Thymus (tissue), 11 donors: ENCODE measurements around the gene PEX3. TPM values are rescaled to one million over a fixed set of nuclear protein-coding genes. Genes with fewer than 3 reads are reported as not detected.

Experiments used
- DNase-seq, 9 donors: peaks; one replicate each; pipeline ENCODE4 v3.0.0-alpha.2; 2013; ENCODE audit warnings: low spot score in 9 of 9, low read depth in 6 of 9, missing footprints in 1 of 9
- H3K27ac ChIP-seq, 2 donors: one replicate each; pipeline ENCODE4 v1.5.1; 2013; ENCODE audit warnings: control low read depth in 1 of 2, low read depth in 1 of 2, low read length in 1 of 2, mild to moderate bottlenecking in 1 of 2, moderate library complexity in 1 of 2
- H3K27me3 ChIP-seq, 2 donors: one replicate each; pipeline ENCODE4 v1.5.1; 2013; ENCODE audit warnings: low read length in 1 of 2; ENCODE audit not compliant: control insufficient read depth in 2 of 2, insufficient read depth in 1 of 2
- H3K36me3 ChIP-seq, 2 donors: one replicate each; pipeline ENCODE4 v1.5.1; 2013; ENCODE audit warnings: low read length in 1 of 2, mild to moderate bottlenecking in 1 of 2, moderate library complexity in 1 of 2; ENCODE audit not compliant: control insufficient read depth in 2 of 2, insufficient read depth in 2 of 2
- H3K4me1 ChIP-seq, 2 donors: one replicate each; pipeline ENCODE4 v1.5.1; 2013; ENCODE audit warnings: low read length in 2 of 2; ENCODE audit not compliant: control insufficient read depth in 2 of 2, insufficient read depth in 2 of 2
- H3K4me3 ChIP-seq, 2 donors: one replicate each; pipeline ENCODE4 v1.5.1; 2013; ENCODE audit warnings: low read length in 2 of 2, control low read depth in 1 of 2, mild to moderate bottlenecking in 1 of 2
- H3K9me3 ChIP-seq, 2 donors: one replicate each; pipeline ENCODE4 v1.5.1; 2013; ENCODE audit warnings: low read length in 1 of 2, mild to moderate bottlenecking in 1 of 2; ENCODE audit not compliant: control insufficient read depth in 2 of 2, insufficient read depth in 1 of 2
- whole genome bisulfite sequencing: extraction: QIAGEN DNeasy Blood & Tissue Kit; methylation state at CpG from one replicate; pipeline ENCODE4 v1.1.7; 2013; 5-methylcytosine and 5-hydroxymethylcytosine counted together
- polyA plus RNA-seq: library from polyadenylated mRNA; stranded (reverse); fragments of 200-250 nt; gene quantifications from one replicate; pipeline ENCODE4 v1.2.3, GENCODE V29; 2013
- total RNA-seq: library from RNA; stranded (reverse); fragments of 120-200 nt; gene quantifications from one replicate; pipeline ENCODE4 v1.2.4, GENCODE V29; 2013
- donor health status: healthy.

The PEX3 gene
- total and polyA plus RNA-seq, 2 donors = 19.4 to 21.5 TPM

DNA sequence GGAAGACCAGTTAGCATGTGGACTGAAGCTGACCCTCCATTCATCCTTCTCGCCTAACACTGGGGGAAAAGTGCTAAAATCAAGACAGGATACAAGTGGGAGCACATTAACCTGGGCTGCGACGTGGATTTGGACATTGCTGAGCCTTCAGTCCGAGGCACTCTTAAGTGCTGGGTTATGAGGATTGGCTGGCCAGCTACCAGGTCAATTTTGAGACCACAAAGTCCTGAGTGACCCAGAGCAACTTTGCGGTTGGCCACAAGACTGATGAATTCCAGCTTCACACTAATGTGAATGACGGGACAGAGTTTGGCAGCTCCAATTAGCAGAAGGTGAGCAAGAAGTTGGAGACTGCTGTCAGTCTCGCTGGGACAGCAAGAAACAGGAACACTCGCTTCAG, 40.2 kb downstream of the PEX3 start:
- WGBS = 98% methylated on average over 8 of the region's 8 CpGs
- H3K27me3 ChIP-seq = no peaks in the 10 kb centered on the region

DNA sequence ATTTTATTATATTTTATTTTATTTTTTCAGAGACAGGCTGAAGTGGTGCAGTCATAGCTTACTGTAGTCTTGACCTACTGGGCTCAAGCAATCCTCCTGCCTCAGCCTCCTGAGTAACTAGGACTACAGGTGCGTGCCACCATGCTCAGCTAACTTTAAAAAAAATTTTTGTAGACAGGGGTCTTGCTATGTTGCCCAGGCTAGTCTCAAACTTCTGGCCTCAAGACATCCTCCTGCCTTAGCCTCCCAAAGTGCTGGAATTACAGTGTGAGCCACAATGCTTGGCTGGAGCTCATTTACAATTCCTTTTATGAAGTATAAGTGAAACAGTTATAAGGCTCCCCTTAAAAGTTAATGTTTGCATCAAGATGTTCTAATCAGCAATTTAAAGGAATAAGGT, 46.4 kb downstream of the PEX3 start:
- Histone ChIP-seq H3K4me1 (peaks cover 4 to 5% of the 10 kb centered on the region in 2 donors), H3K27ac (no peak overlapping the region), H3K9me3 (no peaks in the 10 kb centered on the region), H3K4me3 (no peak overlapping the region), H3K27me3 (no peaks in the 10 kb centered on the region), H3K36me3 (no peaks in the 10 kb centered on the region)
- no peak for DNase-seq
- 98% methylated on average over 1 of the region's 1 CpG for WGBS

More for the DNA sequence above, 40.2 kb downstream of the PEX3 start:
- Histone ChIP-seq H3K27ac (no peak overlapping the region), H3K9me3 (no peaks in the 10 kb centered on the region), H3K36me3 (no peaks in the 10 kb centered on the region), H3K4me1 (no peaks in the 10 kb centered on the region), H3K4me3 (no peak overlapping the region)
- DNase-seq = no peak

DNA sequence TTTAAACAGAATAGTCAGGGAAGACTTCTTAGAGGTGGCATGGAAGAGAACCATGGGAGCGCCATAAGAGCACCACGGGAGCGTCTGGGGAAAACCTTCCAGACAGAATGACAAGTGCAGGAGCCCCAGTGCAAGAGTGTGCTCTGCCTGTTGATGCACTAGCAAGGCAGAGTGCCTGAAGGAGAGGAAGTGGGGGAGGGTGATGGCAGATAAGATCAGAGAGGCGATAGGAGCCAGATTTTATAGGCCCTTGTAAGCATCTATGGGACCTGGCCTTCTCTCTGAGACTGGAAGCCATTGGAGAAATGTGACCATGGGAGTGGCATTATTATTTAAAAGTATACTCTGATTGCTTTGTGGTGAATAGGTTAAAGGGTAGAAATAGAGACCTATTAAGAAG, 47.8 kb downstream of the PEX3 start:
- peaks cover 4 to 5% of the 10 kb centered on the region in 2 donors for H3K4me1 ChIP-seq
- H3K4me3 ChIP-seq = no peak overlapping the region
- 70% methylated on average over 4 of the region's 4 CpGs for WGBS
- H3K36me3 ChIP-seq = no peaks in the 10 kb centered on the region
- H3K27me3 ChIP-seq = no peaks in the 10 kb centered on the region
- peak in 6 of 9 donors; percentile 33 to 78 (median 52) for DNase-seq
- H3K9me3 ChIP-seq = no peaks in the 10 kb centered on the region
- peak overlapping the region in 1 of 2 donors; percentile 15 for H3K27ac ChIP-seq

DNA sequence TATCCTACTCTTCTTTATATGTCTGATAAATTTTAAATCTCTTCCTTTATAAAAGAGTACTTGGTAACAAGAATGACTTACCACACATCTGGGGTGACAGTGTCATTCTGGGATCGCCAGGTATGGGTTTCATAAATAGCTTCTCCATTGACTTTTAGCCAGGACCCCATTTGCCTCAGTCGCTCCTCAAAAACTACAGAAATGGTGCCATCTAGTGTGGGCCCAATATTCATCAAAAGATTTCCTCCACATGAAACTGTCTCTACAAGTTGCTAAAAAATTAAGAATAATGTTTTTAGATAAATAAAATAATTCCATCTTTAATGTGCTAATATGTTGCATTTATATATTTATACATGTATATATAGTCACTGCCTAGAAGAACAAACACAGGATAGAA, 51.2 kb downstream of the PEX3 start:
- Histone ChIP-seq H3K4me3 (no peak overlapping the region), H3K27ac (no peak overlapping the region), H3K27me3 (no peaks in the 10 kb centered on the region), H3K36me3 (no peaks in the 10 kb centered on the region), H3K4me1 (peaks cover 4 to 5% of the 10 kb centered on the region in 2 donors), H3K9me3 (no peaks in the 10 kb centered on the region)
- WGBS = 95% methylated on average over 2 of the region's 2 CpGs
- DNase-seq = peak in 2 of 9 donors; percentile 20 to 23

DNA sequence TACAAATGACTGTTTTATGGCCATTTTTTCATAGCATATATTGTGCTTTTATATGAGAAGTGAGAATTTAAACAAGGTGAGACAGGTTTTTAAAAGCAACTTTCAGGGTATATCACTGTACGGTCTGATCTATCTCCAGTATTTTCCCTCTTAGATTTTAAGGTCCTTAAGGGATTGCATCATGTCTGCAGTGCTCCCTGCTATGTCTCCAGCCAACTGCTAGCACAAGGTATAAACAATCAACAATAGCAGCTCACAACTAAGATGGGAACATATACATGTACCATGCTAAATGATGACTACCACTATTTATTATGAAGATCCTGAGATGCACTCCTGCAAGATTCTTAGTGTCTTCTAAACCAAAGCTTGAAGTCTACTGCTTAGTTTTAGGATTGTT, 53.8 kb downstream of the PEX3 start:
- DNase-seq = no peak
- H3K4me3 ChIP-seq = no peak overlapping the region
- no peaks in the 10 kb centered on the region for H3K9me3 ChIP-seq
- no peaks in the 10 kb centered on the region for H3K4me1 ChIP-seq
- 97% methylated on average over 1 of the region's 1 CpG for WGBS
- H3K27me3 ChIP-seq = no peaks in the 10 kb centered on the region
- no peaks in the 10 kb centered on the region for H3K36me3 ChIP-seq
- no peak overlapping the region for H3K27ac ChIP-seq

DNA sequence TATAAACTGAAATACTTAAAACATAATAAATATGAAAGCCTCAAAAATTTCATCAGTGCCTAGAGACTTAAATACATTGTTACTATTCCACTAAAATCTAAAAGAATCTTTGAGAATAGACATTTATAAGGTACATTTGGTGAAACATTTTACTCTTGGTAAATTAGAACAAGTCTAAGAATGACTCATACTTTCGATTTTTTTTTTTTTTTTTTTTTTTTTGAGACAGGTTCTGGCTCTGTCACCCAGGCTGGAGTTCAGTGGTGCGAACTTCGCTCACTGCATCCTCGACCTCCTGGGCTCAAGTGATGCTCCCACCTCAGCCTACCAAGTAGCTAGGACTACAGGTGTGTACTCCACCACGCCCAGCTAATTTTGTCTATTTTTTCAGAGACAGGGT, 54.5 kb downstream of the PEX3 start:
- Histone ChIP-seq H3K36me3 (no peaks in the 10 kb centered on the region), H3K4me3 (no peak overlapping the region), H3K4me1 (no peaks in the 10 kb centered on the region), H3K9me3 (no peaks in the 10 kb centered on the region), H3K27me3 (no peaks in the 10 kb centered on the region), H3K27ac (no peak overlapping the region)
- 97% methylated on average over 5 of the region's 5 CpGs for WGBS
- no peak for DNase-seq

DNA sequence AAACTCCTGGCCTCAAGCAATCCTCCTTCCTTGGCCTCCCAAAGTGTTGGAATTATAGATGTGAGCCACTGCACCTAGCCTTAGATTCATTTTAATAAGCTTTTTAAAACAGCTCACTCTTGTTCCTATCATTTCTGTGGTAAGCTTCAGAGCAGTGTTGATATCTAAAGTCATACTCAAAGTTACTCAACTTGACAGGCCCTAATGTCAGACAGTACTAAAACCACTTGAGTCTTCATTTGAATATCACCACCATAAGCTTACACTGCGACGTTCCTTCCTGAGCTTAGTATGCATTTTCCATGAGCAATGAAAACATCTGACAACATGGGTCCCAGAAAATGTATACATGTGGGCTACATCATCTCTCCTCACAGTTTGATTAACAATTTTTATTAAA, 54.9 kb downstream of the PEX3 start:
- Histone ChIP-seq H3K27me3 (no peaks in the 10 kb centered on the region), H3K27ac (no peak overlapping the region), H3K9me3 (no peaks in the 10 kb centered on the region), H3K36me3 (no peaks in the 10 kb centered on the region), H3K4me3 (no peak overlapping the region), H3K4me1 (no peaks in the 10 kb centered on the region)
- DNase-seq = no peak
- 97% methylated on average over 2 of the region's 2 CpGs for WGBS

DNA sequence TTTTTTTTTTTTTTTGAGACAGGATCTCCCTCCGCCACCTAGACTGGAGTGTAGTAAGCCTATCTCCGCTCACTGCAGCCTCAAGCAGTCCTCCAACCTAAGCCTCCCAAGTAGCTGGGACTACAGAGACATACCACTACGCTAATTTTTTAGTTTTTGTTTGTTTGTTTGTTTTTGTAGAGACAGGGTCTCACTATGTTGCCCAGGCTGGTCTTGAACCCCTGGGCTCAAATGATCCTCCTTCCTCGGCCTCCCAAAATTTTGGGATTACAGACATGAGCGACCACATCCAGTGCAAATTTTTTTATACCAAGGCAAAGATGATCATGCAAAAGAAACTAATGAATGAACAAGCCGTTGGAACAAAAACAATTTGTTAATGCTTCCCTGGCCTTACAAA, 55.6 kb downstream of the PEX3 start:
- no peak for DNase-seq
- peaks cover 0 to 5% of the 10 kb centered on the region in 2 donors for H3K4me1 ChIP-seq
- H3K4me3 ChIP-seq = no peak overlapping the region
- no peaks in the 10 kb centered on the region for H3K27me3 ChIP-seq
- no peak overlapping the region for H3K27ac ChIP-seq
- 97% methylated on average over 6 of the region's 6 CpGs for WGBS
- H3K36me3 ChIP-seq = no peaks in the 10 kb centered on the region
- H3K9me3 ChIP-seq = no peaks in the 10 kb centered on the region

DNA sequence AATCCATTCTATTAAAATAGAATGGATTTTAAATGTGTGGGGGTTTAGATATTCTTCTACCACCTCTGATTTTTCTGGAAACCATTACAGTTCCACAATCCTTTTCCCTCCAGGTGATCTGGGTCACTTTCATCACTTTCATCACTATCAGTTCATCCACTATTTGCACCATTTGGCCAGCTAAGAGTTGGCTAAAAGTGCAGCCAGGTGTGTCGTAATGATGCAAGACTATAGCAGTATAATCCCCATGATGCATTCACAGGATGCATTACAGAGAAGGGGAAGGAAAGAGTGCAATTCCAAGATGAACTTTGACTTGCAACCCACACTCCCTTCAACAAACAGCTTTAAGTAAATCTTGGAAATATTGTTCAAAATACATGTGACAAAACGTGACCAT, 56.0 kb downstream of the PEX3 start:
- H3K4me1 ChIP-seq = peaks cover 1 to 8% of the 10 kb centered on the region in 2 donors
- no peak for DNase-seq
- WGBS = 95% methylated on average over 2 of the region's 2 CpGs
- no peak overlapping the region for H3K27ac ChIP-seq
- H3K36me3 ChIP-seq = no peaks in the 10 kb centered on the region
- no peaks in the 10 kb centered on the region for H3K27me3 ChIP-seq
- no peak overlapping the region for H3K4me3 ChIP-seq
- peaks cover 0 to under 1% of the 10 kb centered on the region in 2 donors for H3K9me3 ChIP-seq
